Stimulated activated memory B cell treated with anti-CD40 and anti-IgM and Interleukin-4, amounts not matched to agents 10 μg/mL and 1 μg/mL and 100 μg/mL, for 72 hours (primary cell): ENCODE measurements around the gene YWHAH.

Source experiments
- ATAC-seq: fragments of 150-1000 bp; cut with Tn5 transposase; 2 replicates; pipeline ENCODE4 v1.10.0; 2021
- H3K27ac Mint-ChIP-seq: one replicate; pipeline ENCODE4 v1.8.0; 2022; ENCODE audit warnings: mild to moderate bottlenecking, mixed read lengths
- H3K27me3 Mint-ChIP-seq: one replicate; pipeline ENCODE4 v1.8.0; 2022; ENCODE audit warnings: mixed read lengths
- H3K36me3 Mint-ChIP-seq: one replicate; pipeline ENCODE4 v1.8.0; 2022; ENCODE audit warnings: mixed read lengths
- H3K4me1 Mint-ChIP-seq: one replicate; pipeline ENCODE4 v1.8.0; 2022; ENCODE audit warnings: mixed read lengths
- H3K4me3 Mint-ChIP-seq: one replicate; pipeline ENCODE4 v1.8.0; 2022; ENCODE audit warnings: mild to moderate bottlenecking, moderate library complexity, mixed read lengths
- H3K9me3 Mint-ChIP-seq: one replicate; pipeline ENCODE4 v1.8.0; 2022; ENCODE audit warnings: mixed read lengths

YWHAH gene

DNA sequence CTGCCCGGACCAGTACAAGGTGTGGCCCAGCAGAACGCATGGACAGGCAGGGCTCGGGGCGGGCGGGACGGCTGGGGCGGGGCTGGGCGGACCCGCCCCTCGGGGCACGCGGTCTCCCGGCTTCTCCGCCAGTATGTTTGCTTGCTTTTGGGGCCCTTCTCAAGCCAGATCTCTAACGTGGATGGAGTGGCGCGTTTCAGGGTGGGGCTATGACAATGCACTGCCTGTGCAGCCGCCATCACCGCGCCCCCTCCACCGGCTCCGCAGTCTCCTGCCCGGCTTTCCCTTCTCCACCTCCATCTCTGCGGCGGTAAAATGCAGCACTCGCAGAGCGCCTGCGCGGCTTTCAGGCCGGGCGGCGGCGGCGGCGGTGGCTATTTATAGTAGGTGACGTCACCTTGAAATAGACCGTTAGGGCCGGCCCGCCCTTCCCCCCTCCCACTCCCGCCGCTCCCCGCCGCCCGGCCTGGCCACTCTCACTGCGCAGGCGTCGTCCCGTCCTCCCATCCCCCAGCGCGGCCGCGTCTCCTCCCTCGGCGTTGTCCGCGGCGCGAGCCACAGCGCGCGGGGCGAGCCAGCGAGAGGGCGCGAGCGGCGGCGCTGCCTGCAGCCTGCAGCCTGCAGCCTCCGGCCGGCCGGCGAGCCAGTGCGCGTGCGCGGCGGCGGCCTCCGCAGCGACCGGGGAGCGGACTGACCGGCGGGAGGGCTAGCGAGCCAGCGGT lies at the start of gene YWHAH:
YWHAH (plus strand) TSS at position 558 of the 722 bp plus-strand sequence. CDS start 199 bp downstream, outside the sequence.
- peaks cover 14% of the 10 kb centered on the region for H3K4me1 Mint-ChIP-seq
- peak; percentile 87 for ATAC-seq
- H3K4me3 Mint-ChIP-seq = peak within 1 kb of the TSS; percentile 93
- H3K9me3 Mint-ChIP-seq = no peaks in the 10 kb centered on the region
- H3K27me3 Mint-ChIP-seq = no peaks in the 10 kb centered on the region
- no peaks in the 10 kb centered on the region for H3K36me3 Mint-ChIP-seq
- H3K27ac Mint-ChIP-seq = peak within 1 kb of the TSS; percentile 90

GRCh38 chr22:31895411-31896123 lies 48.8 kb upstream of the YWHAH start:
- Mint-ChIP-seq H3K27ac (no peak overlapping the region), H3K36me3 (peaks cover 36% of the 10 kb centered on the region), H3K4me1 (no peaks in the 10 kb centered on the region), H3K9me3 (no peaks in the 10 kb centered on the region), H3K27me3 (no peaks in the 10 kb centered on the region), H3K4me3 (no peak overlapping the region)
- no peak for ATAC-seq

GRCh38 chr22:31896472-31896871 lies 47.9 kb upstream of the YWHAH start:
- H3K4me3 Mint-ChIP-seq = no peak overlapping the region
- ATAC-seq = no peak
- H3K9me3 Mint-ChIP-seq = no peaks in the 10 kb centered on the region
- no peak overlapping the region for H3K27ac Mint-ChIP-seq
- H3K4me1 Mint-ChIP-seq = no peaks in the 10 kb centered on the region
- no peaks in the 10 kb centered on the region for H3K27me3 Mint-ChIP-seq
- H3K36me3 Mint-ChIP-seq = peaks cover 31% of the 10 kb centered on the region

DNA sequence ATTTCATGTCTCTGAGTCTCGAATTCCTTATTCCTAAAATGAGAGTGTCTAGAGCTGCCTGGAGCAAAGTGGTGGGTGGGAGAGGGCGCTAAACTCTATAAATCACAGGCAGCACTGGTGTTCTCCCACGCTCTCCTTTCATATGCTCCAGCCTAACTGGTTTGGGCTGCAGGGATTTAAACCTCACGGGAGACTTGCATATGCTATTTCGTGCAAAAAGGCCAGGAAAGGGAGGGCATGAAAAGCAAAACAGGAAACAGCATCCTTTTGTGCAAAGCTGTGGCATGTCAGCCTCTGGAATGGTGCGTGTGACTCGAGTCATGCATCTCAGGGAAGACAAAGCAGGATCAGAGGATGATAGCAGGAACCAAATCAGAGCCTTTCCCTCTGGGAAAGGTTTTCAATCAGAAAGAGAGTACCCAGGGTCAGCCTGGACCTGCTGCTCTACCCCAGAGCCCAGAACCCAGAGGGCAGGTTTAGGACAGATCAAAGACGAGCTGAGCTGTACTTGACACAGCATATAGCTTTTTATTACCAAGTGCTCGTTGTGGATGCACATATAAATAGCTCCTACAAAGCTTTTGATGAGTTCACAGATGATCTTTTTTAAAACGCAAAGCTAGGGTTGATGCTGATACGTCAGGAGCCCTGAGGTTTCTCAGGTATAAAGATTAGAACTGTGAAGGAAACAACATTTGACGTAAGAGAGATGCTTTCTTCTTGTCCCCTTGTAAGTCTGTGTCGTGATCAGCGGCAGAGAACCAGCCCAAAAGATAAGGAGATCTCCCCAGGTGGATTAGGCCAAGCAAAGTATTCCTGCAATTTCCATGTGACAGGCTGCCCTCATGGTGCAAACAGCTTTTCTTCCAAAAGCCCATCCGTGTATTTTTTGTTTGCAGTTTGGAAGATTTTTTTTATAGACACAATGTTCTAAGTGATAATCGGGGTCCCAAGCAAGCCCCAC lies 46.2 kb upstream of the YWHAH start:
- peaks cover 36% of the 10 kb centered on the region for H3K36me3 Mint-ChIP-seq
- no peaks in the 10 kb centered on the region for H3K27me3 Mint-ChIP-seq
- no peak overlapping the region for H3K27ac Mint-ChIP-seq
- H3K4me3 Mint-ChIP-seq = no peak overlapping the region
- no peaks in the 10 kb centered on the region for H3K9me3 Mint-ChIP-seq
- no peak for ATAC-seq
- no peaks in the 10 kb centered on the region for H3K4me1 Mint-ChIP-seq

DNA sequence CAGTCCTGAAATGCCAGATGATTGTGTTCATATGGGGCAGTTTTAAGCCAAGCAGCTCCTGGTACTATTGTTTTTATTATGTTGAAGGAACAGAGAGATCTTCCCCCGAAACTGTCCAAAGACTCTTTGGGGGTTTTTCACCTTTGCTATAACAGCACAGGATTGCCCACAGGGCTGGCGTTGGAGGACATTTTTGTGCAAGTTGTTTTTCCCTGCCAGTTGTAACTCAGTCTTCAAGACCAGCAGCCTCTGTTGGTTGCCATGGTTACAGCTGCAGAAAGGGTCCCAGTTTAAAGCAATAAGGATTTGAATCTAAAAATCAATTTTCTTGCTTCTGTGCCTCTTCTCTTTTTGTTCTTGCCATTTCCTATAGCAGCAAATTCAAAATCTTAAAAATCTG lies 45.4 kb upstream of the YWHAH start:
- H3K36me3 Mint-ChIP-seq = peaks cover 36% of the 10 kb centered on the region
- ATAC-seq = no peak
- no peaks in the 10 kb centered on the region for H3K9me3 Mint-ChIP-seq
- no peak overlapping the region for H3K4me3 Mint-ChIP-seq
- no peaks in the 10 kb centered on the region for H3K4me1 Mint-ChIP-seq
- no peaks in the 10 kb centered on the region for H3K27me3 Mint-ChIP-seq
- no peak overlapping the region for H3K27ac Mint-ChIP-seq

DNA sequence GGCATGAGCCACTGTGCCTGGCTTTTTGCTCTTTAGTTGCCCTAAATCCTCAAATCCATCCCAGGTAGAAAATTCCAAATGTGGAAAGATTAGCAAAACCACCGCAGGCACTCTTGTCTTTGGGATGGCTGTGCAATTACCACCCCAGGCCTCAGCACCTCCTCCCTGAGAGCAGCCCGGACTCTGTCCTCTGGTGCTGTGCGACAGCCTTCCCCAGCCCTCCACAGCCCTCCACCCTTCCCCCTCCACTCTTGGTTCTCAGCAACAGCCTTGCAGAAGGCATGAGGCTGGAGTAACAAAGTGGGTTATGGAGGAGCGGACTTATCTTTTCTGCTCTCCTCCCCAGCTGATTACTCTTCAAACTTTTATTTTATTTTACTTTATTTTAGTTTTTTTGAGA lies 44.7 kb upstream of the YWHAH start:
- H3K4me1 Mint-ChIP-seq = no peaks in the 10 kb centered on the region
- ATAC-seq = no peak
- H3K36me3 Mint-ChIP-seq = peaks cover 44% of the 10 kb centered on the region
- H3K4me3 Mint-ChIP-seq = no peak overlapping the region
- no peaks in the 10 kb centered on the region for H3K27me3 Mint-ChIP-seq
- H3K27ac Mint-ChIP-seq = no peak overlapping the region
- H3K9me3 Mint-ChIP-seq = no peaks in the 10 kb centered on the region

DNA sequence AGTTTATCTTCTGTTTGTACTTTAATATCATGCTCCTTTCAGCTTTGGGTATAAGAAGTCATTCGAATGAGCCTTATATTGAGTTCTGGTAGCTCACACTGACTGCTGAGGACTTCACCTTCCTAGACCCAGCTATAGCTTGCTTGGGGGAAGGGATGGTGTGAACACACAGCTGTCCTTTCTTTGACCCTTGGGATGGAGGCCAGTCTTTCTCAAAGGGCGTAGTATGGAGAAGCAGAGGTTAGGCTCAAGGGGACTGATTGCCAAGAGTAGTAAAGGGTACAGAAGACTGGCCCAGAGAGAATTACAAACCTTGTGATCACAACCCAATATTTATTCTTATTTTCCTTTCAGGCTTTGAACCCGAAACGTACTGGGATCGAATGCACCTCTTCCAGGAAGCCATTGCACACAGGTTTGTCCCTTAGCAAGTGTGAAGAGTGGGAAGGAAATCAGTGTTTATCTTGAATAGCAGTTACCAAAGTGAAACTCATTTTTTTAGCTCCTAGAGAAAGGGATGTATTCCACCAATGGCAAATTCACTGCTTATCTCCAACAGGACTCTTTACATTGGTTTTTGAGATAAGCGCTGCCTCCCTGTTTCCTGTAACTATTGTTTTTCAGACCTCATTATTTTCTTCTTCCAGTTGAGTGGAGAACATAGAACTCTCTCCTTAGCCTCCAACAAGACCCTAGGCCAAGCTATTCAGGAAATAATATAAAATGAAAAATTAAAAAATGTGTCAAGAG lies 42.8 kb upstream of the YWHAH start:
- Mint-ChIP-seq H3K27me3 (no peaks in the 10 kb centered on the region), H3K36me3 (peaks cover 51% of the 10 kb centered on the region), H3K9me3 (no peaks in the 10 kb centered on the region), H3K4me1 (no peaks in the 10 kb centered on the region), H3K27ac (no peak overlapping the region), H3K4me3 (no peak overlapping the region)
- ATAC-seq = no peak

GRCh38 chr22:31904651-31905050 lies 39.7 kb upstream of the YWHAH start:
- Mint-ChIP-seq H3K9me3 (no peaks in the 10 kb centered on the region), H3K4me3 (no peak overlapping the region)
- no peak for ATAC-seq

GRCh38 chr22:31905356-31905755 lies 39.0 kb upstream of the YWHAH start:
- H3K27ac Mint-ChIP-seq = no peak overlapping the region

More at GRCh38 chr22:31904651-31905050, 39.7 kb upstream of the YWHAH start:
- H3K27me3 Mint-ChIP-seq = no peaks in the 10 kb centered on the region
- peaks cover 58% of the 10 kb centered on the region for H3K36me3 Mint-ChIP-seq
- H3K4me1 Mint-ChIP-seq = no peaks in the 10 kb centered on the region
- H3K27ac Mint-ChIP-seq = peak overlapping the region; percentile 56

DNA sequence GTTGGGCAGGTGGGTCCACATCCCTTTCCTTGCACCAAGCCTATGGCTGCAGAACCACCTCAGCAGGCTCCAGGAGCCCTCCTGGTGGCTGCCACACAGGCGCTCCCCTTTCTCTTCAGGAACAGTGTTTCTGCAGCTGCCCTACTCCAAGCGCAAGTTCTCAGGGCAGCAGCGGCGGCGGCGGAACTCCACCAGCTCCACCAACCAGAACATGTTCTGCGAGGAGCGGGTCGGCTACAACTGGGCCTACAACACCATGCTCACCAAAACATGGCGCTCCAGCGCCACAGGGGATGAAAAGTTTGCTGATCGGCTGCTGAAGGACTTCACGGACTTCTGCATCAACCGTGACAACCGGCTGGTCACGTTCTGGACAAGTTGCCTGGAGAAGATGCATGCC lies 38.2 kb upstream of the YWHAH start:
- no peak overlapping the region for H3K27ac Mint-ChIP-seq
- H3K36me3 Mint-ChIP-seq = peaks cover 66% of the 10 kb centered on the region
- H3K4me1 Mint-ChIP-seq = no peaks in the 10 kb centered on the region
- H3K27me3 Mint-ChIP-seq = no peaks in the 10 kb centered on the region
- no peaks in the 10 kb centered on the region for H3K9me3 Mint-ChIP-seq
- no peak for ATAC-seq
- H3K4me3 Mint-ChIP-seq = no peak overlapping the region

More at GRCh38 chr22:31905356-31905755, 39.0 kb upstream of the YWHAH start:
- Mint-ChIP-seq H3K4me1 (no peaks in the 10 kb centered on the region), H3K9me3 (no peaks in the 10 kb centered on the region), H3K36me3 (peaks cover 61% of the 10 kb centered on the region), H3K4me3 (no peak overlapping the region), H3K27me3 (no peaks in the 10 kb centered on the region)
- ATAC-seq = no peak

- ATAC-seq = no peak
- Mint-ChIP-seq H3K9me3 (no peaks in the 10 kb centered on the region), H3K36me3 (peaks cover 66% of the 10 kb centered on the region)
Observed at GRCh38 chr22:31906569-31906968, 37.8 kb upstream of the YWHAH start.

GRCh38 chr22:31909977-31910376 lies 34.4 kb upstream of the YWHAH start:
- peaks cover under 1% of the 10 kb centered on the region for H3K4me1 Mint-ChIP-seq
- no peak overlapping the region for H3K4me3 Mint-ChIP-seq
- no peak overlapping the region for H3K27ac Mint-ChIP-seq
- no peak for ATAC-seq
- H3K36me3 Mint-ChIP-seq = peaks cover 44% of the 10 kb centered on the region
- no peaks in the 10 kb centered on the region for H3K27me3 Mint-ChIP-seq
- no peaks in the 10 kb centered on the region for H3K9me3 Mint-ChIP-seq

More at GRCh38 chr22:31906569-31906968, 37.8 kb upstream of the YWHAH start:
- no peak overlapping the region for H3K27ac Mint-ChIP-seq
- no peaks in the 10 kb centered on the region for H3K4me1 Mint-ChIP-seq
- H3K27me3 Mint-ChIP-seq = no peaks in the 10 kb centered on the region
- no peak overlapping the region for H3K4me3 Mint-ChIP-seq

GRCh38 chr22:31911565-31912406 lies 32.5 kb upstream of the YWHAH start:
- H3K4me1 Mint-ChIP-seq = peaks cover 11% of the 10 kb centered on the region
- no peak overlapping the region for H3K27ac Mint-ChIP-seq
- no peak for ATAC-seq

DNA sequence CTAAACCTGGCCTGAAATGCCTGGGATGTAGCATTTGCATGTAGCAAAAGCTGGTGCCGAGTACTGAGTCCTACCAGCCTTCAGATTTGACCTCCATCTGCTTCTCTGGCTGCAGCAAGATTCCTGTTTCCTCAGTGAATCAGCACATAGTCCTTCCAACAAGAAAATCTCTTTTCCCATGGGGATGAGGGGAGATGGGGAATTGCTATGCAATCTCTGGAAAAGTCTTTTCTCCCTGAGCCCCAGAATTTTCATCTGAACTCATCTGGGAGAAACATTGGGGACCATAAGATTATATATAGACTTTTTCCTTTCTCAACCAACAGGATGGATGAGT lies 32.0 kb upstream of the YWHAH start:
- Mint-ChIP-seq H3K9me3 (no peaks in the 10 kb centered on the region), H3K27ac (no peak overlapping the region), H3K36me3 (peaks cover 25% of the 10 kb centered on the region), H3K4me1 (peaks cover 17% of the 10 kb centered on the region), H3K27me3 (no peaks in the 10 kb centered on the region), H3K4me3 (no peak overlapping the region)
- ATAC-seq = no peak

More at GRCh38 chr22:31911565-31912406, 32.5 kb upstream of the YWHAH start:
- Mint-ChIP-seq H3K27me3 (no peaks in the 10 kb centered on the region), H3K9me3 (no peaks in the 10 kb centered on the region), H3K4me3 (no peak overlapping the region), H3K36me3 (peaks cover 28% of the 10 kb centered on the region)
